Activated B cell treated with CpG ODN at 0.5 μM for 24 hours (primary cell): ENCODE data around the gene HMG20A. TPM values are rescaled to one million over a fixed set of nuclear protein-coding genes. Genes with fewer than 3 reads are reported as not detected.

Source experiments
- ATAC-seq: fragments of 200-7000 bp; cut with Tn5 transposase; one replicate; pipeline ENCODE4 v1.10.0; 2021; ENCODE audit warnings: low read depth, mild to moderate bottlenecking, moderate library complexity
- CTCF ChIA-PET: fragments of 350-600 bp; sonication (Branson Sonifier 250); formaldehyde crosslinking; loops from one replicate; lab custom pipeline; 2021; ENCODE audit warnings: antibody characterized with exemption; lab: Charles Lee
- POLR2A ChIA-PET: fragments of 350-600 bp; sonication (Branson Sonifier 250); formaldehyde crosslinking; loops from one replicate; lab custom pipeline; 2021; ENCODE audit warnings: antibody characterized with exemption; lab: Charles Lee
- DNase-seq: peaks from one replicate; pipeline ENCODE4 v3.0.0; 2022
- H3K27ac Mint-ChIP-seq: one replicate; pipeline ENCODE4 v1.8.0; 2020; ENCODE audit warnings: mixed read lengths
- H3K27me3 Mint-ChIP-seq: one replicate; pipeline ENCODE4 v1.8.0; 2021; ENCODE audit warnings: mixed read lengths
- H3K36me3 Mint-ChIP-seq: one replicate; pipeline ENCODE4 v1.8.0; 2021; ENCODE audit warnings: low read depth, mixed read lengths
- H3K4me1 Mint-ChIP-seq: one replicate; pipeline ENCODE4 v1.8.0; 2021; ENCODE audit warnings: mixed read lengths
- H3K4me3 Mint-ChIP-seq: one replicate; pipeline ENCODE4 v1.8.0; 2020; ENCODE audit warnings: mild to moderate bottlenecking, mixed read lengths
- H3K9me3 Mint-ChIP-seq: one replicate; pipeline ENCODE4 v1.8.0; 2020; ENCODE audit warnings: mixed read lengths
- intact Hi-C: fragments of 100-400 bp; cut with micrococcal nuclease; formaldehyde crosslinking; loops from one replicate; pipeline ENCODE4 v1.15.1; 2024
- total RNA-seq: library from RNA; stranded (reverse); gene quantifications from 2 replicates; pipeline ENCODE4 v1.2.3, GENCODE V29; 2022
- TF ChIP-seq, protein P1 (sequence below): fragments of 200-600 bp; IDR thresholded peaks from one replicate; pipeline ENCODE4 v1.8.0; 2022; ENCODE audit warnings: antibody characterized with exemption, mild to moderate bottlenecking

The HMG20A gene
- total RNA-seq, 1 donor from 2014 or later, result 53.9 TPM

DNA sequence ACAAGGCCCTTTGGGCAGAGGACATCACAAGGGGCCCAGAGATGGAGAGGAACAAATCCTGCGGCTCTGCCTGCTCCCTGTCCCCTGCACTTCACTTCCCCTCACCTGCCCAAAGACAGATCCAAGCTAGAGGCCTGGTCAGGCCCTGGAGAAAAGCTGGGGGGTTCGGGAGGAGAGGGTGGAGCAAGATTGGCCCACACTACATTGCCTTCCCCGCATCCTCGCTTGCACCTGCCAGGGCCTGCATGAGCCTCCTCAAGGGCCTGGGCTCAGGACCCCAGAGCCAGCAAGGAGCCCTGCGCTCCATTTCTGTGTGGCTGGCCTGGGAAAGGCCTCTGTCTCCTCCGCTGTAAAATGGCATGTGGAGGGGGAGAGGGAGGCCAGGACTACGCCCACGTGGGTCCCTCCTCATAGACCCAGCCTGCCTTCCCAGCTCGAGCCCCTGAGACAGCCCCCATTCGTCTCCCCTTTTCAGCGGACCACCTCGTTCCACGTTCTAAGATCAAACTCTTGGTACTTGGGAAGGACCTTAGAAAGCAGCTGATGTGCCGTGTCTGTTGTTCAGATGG lies 106.0 kb downstream of the HMG20A start:
- intact Hi-C loops, result no loop called here
- H3K27ac Mint-ChIP-seq, result no peak overlapping the region
- no peaks in the 10 kb centered on the region for H3K36me3 Mint-ChIP-seq
- CTCF ChIA-PET, result interaction anchor here (0.7 kb wide), 1 partner anchor 17 kb away, joined by 3 read pairs; no protein-coding TSS in a partner anchor
- H3K9me3 Mint-ChIP-seq, result no peaks in the 10 kb centered on the region
- no peak for ATAC-seq
- H3K27me3 Mint-ChIP-seq, result no peaks in the 10 kb centered on the region
- TF ChIP-seq, protein P1, sequence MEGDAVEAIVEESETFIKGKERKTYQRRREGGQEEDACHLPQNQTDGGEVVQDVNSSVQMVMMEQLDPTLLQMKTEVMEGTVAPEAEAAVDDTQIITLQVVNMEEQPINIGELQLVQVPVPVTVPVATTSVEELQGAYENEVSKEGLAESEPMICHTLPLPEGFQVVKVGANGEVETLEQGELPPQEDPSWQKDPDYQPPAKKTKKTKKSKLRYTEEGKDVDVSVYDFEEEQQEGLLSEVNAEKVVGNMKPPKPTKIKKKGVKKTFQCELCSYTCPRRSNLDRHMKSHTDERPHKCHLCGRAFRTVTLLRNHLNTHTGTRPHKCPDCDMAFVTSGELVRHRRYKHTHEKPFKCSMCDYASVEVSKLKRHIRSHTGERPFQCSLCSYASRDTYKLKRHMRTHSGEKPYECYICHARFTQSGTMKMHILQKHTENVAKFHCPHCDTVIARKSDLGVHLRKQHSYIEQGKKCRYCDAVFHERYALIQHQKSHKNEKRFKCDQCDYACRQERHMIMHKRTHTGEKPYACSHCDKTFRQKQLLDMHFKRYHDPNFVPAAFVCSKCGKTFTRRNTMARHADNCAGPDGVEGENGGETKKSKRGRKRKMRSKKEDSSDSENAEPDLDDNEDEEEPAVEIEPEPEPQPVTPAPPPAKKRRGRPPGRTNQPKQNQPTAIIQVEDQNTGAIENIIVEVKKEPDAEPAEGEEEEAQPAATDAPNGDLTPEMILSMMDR, result no peak
- POLR2A ChIA-PET, result no interaction called here
- H3K4me1 Mint-ChIP-seq, result no peaks in the 10 kb centered on the region
- no peak for DNase-seq
- no peak overlapping the region for H3K4me3 Mint-ChIP-seq

DNA sequence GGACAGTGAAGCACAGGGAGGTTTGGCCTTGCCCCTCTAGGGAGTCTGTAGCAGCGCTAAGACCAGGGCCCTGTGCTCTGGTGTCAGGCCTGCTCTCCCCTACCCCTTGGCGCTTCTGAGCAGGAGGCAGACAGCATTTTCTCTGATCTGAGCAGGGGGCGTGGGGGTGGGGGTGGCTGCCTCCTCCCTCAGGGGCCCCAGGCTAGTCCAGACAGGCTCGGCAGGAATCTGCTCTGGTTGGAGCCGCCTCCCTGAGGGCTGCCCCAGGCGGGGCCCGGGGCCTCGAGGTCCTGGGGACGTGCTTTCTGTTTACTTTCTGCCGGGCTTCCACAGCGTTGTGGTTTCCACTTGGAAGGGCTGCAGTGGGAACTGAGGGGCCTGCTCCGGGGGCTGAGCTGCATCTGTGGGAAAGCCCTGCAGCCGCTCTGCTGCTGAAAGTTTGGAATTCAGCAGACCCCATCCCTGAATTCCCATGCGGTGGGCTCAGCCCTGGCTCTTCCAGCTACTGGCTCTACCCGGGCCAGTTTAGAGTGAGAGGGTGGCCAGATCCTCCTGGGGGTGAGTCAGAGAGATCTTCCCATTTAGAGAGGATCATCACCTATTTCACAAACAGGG lies 106.6 kb downstream of the HMG20A start:
- CTCF ChIA-PET, result interaction anchor here (0.7 kb wide), 1 partner anchor 16 kb away, joined by 3 read pairs; no protein-coding TSS in a partner anchor
- H3K27ac Mint-ChIP-seq, result no peak overlapping the region
- POLR2A ChIA-PET, result no interaction called here

DNA sequence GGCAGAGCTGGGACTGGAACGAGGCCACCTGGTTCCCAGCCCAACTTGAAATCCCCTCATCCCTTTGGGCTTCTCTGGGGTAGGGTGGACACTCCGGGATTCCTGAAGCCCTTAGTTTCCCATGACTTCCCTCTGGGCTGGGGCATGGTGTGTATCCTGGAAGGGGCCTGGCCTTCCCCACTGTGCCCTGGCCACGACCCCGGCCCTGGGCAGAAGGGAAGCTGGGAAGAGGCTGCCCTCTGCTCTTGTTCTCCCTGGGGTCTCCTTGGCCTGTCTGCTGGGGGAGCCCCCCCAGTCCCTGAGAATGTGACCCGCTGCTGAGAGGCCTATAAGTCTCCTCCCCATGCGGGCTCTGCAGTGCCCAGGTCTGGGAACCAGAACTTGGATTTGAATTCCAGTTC lies 107.1 kb downstream of the HMG20A start:
- Mint-ChIP-seq H3K4me1 (no peaks in the 10 kb centered on the region), H3K4me3 (no peak overlapping the region), H3K27ac (no peak overlapping the region), H3K9me3 (no peaks in the 10 kb centered on the region), H3K27me3 (no peaks in the 10 kb centered on the region), H3K36me3 (no peaks in the 10 kb centered on the region)
- TF ChIP-seq, protein P1, result no peak
- DNase-seq (no peak), ATAC-seq (no peak)
- intact Hi-C loops, result no loop called here
- ChIA-PET CTCF (no interaction called here), POLR2A (no interaction called here)

More for the DNA sequence above, 106.6 kb downstream of the HMG20A start:
- no peak for ATAC-seq
- DNase-seq, result no peak
- Mint-ChIP-seq H3K36me3 (no peaks in the 10 kb centered on the region), H3K4me1 (no peaks in the 10 kb centered on the region), H3K4me3 (no peak overlapping the region), H3K27me3 (no peaks in the 10 kb centered on the region), H3K9me3 (no peaks in the 10 kb centered on the region)
- TF ChIP-seq, protein P1, result no peak
- intact Hi-C loops, result no loop called here

DNA sequence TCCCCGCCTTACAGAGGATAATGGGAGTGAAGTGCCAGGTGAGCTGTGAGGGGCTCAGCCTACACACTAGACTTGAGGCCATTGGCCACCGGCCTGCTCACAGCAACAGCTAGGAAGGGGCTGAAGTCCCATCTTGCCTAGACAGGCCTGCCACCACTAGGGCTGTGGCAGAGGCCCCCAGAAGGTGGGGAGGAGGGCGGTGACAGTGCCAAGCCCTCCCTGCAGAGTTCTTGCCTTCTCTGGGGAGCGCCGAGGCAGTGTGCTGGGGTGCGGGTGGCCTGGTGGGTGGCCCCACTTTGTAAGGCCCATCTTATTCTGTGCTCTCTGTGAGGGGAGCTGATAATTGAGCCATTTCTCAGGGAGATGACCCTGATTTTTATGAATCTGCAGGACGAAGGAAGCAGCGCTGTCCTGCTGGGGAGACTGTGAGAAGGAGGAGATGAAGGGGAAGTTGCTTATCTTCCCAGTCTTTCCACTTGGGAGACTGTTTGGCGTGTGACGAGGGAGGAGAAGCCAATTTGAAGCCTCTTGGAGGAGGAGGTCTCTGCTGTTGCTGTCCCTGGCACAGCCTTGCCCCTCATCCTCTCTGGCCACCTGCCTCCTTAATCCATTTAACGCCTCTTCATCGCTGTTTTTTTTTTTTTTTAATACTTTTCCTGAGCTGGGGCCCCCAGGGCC lies 107.7 kb downstream of the HMG20A start:
- H3K4me1 Mint-ChIP-seq, result no peaks in the 10 kb centered on the region

More for the DNA sequence above, 107.7 kb downstream of the HMG20A start:
- no peaks in the 10 kb centered on the region for H3K36me3 Mint-ChIP-seq
- H3K9me3 Mint-ChIP-seq, result no peaks in the 10 kb centered on the region
- intact Hi-C loops, result no loop called here
- no peaks in the 10 kb centered on the region for H3K27me3 Mint-ChIP-seq
- TF ChIP-seq, protein P1, result no peak
- ChIA-PET POLR2A (no interaction called here), CTCF (interaction anchor here (0.8 kb wide), 1 partner anchor 15 kb away, joined by 3 read pairs; no protein-coding TSS in a partner anchor)
- ATAC-seq, result no peak
- DNase-seq, result no peak
- H3K27ac Mint-ChIP-seq, result no peak overlapping the region
- no peak overlapping the region for H3K4me3 Mint-ChIP-seq
